Cerebellar nuclear complex (tissue), 1 donor: ENCODE results near the gene SLC1A7.

Experiments used
- DNase-seq, 2 experiments: peaks; one replicate each; lab custom pipeline; 2025; lab: John Stamatoyannopoulos, UW

Gene SLC1A7

DNA sequence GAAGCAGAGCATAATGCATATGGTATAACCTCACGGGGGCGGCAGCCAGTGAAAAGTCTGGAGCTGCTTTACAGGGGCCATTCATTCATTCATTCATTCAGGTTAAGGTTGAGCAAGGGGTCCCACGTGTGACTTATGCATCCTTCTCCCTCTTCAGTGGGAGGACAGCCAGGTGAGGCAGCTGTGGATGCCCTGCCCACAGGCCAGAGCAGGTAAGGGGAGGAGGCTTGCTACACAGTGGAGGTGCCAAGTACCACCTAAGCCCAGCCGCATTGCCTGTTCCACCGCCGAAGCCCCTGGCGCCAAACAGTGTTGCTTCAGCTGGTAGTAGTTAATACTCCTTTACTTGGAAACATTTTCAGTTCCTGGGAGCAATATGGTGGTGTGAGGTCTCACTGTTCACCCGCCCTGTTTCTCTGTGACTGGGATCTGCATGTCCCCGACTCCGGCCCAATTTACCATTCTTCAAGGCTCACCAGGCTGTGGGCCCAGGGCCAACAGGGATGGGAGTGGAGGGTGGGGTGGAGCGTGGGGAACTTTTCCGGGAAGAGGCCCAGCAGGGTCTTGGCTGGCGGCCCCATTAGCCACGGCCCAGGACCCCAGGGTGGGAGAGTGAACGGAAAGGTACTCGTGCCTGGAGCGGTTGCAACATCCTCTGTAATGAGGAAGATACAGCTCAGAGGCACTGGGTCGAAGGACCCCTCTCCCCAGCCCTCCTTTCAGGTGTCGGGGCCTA lies 81.1 kb downstream of the SLC1A7 start:
- DNase-seq: no peak

DNA sequence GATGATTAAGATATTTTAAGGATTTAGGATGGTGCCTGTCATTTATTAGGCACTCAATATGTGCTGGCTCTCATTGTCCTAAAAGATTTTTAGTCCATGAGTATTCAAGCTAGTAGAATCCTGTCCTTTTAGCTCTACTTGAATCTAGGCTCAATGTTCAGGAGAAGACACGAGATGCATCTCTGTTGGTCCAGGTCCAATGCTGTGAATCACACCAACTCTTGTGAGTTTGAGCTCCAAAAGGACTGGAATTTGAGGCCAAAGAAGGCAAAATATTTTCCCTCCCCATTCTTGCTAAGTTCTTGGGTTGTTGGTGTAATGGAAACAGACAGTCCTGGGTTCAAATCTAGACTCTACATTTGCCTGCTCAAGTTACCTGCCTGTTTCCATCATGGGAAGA lies 81.9 kb downstream of the SLC1A7 start:
- DNase-seq: no peak

DNA sequence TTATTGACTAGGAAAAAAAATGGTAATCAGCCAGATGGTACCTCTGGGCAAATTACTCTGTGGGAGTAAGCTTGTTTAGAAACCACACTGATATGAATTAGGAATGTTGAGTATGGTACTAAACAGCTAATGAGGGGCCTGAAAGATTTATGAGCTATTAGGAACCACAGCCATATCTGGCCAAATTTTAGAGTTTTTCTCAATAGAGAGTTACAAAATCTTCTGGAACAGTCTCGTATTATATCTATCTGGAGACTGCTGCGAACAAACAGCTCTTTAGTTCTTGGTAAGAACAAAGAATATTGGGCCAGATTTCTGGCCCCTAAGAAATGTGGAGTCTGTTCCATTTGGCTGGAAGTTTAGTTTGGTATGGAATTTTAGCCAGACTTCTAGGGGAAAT lies 85.3 kb downstream of the SLC1A7 start:
- DNase-seq: no peak

DNA sequence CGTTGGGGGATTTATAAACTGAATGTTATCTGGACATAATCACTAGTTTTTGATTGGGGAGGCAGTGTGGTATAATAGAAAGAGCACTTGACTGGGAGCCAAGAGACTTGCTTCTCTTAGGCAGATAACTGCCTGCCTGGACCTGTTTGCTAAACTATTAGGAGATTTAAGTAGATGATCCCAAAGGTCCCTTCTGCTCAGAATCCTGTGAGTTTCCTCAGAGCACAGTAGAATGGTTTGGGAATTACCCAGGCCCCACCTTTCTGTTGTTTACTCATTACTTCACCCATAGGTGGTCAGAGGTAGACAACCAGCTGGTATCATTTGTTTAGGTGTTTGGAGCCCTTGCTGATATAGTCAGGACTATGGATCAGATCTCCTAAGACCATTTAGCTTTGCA lies 90.8 kb downstream of the SLC1A7 start:
- no peak for DNase-seq

DNA sequence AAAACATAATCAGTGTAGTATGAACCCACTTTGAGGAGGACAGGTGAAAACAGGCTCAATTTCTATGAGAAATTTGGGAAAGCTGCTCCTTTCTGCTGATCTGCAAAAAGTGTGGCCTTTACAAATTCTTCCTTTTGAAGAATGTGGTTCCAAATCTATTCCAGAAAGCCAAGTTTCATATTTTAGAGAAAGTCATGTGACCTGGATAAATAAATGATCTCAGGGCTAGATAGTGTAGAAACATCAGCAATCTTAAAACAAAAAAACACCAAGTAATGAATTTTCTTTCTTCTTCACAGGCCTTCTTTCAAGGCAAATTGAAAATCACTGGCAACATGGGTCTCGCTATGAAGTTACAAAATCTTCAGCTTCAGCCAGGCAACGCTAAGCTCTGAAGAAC lies 92.1 kb downstream of the SLC1A7 start:
- no peak for DNase-seq

DNA sequence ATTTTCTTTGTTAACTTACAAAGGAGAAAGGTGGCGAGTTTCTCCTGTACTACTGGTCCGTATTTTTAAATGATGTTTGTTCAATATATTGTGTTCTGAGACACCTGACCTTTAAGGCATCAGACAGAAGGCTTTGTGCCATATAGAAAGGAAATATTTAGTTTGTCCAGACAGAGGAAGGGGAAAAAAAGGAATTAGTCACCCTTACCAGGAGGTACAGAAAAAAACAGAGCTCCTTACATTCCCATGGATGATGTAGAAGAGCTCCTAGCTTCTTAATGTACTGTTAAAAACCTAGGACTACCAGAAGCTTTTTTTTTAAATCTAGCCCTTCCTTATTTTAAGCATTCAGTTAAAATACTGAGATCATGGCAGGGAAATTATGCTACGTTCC lies 92.9 kb downstream of the SLC1A7 start:
- DNase-seq: no peak

DNA sequence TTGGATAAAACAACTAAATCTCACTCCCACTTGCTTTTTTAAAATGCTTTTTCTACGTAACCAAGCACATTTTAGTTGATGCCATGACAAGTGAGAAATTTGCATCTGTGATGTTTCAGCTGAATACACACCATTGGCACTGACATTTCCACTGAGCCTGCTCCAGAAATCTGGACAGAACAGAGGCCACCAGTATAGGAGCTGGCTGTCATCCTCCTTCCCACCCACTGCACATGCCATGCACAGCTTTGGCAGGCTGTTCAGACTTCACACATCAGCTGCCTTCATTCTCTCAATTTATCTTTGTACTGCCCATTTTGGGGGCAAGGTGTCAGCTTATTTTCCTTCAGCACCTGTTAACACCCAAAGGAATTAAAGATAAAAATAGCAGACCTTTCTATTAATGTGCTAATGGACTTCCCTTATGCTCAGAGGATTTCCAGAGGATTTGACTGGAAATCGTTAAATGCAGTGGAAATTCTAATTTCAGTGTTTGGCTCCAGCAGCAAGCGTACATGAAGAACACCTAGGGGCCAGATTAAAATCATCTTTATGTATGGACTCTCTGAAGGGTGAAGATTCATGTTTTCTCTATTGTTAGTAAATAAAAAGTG lies 93.4 kb downstream of the SLC1A7 start:
- no peak for DNase-seq

DNA sequence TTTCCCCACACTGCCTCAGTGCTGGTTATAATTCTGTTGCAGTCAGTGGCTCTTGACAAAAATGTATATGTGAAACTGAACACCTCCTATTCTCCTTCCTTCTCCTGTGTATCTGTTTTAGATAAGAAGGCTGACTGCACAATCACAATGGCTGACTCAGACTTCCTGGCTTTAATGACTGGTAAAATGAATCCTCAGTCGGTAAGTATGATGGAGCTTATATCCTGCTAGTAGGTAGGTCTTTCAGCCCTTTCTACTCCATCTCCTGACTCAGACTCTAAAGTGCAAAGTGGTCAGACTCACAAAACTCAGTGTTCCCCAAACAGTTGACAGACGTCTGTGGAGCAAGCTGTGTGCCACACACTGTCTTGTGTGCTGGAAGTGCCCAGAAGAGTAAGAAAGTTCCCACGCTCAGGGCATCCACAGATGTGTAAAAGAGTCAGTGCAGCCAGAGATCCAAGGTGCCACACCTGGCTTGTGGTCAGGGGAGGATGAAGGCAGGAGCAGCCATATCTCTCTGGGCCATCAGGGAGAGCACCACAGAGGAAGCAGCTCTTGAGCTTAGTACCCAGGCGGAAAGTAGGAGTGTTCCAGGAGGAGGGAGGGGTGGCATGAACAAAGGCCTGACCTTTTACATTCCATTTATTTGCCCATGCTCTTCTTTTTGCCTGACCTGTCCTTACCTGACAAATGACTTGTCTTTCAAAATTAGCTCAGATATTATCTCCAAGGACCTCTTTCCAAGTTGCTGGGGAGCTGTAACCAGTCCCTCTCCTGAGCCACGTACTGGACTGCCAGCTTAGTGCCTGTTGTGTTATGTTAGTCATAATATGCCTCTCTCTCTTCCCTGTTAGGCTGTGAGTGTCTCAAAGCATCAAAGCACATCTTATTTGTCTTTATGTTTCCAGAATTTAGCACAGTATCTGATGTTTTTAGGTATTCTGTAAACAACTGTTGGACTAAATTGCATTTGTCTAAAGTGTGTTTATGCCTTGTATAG lies 94.4 kb downstream of the SLC1A7 start:
- DNase-seq: no peak

DNA sequence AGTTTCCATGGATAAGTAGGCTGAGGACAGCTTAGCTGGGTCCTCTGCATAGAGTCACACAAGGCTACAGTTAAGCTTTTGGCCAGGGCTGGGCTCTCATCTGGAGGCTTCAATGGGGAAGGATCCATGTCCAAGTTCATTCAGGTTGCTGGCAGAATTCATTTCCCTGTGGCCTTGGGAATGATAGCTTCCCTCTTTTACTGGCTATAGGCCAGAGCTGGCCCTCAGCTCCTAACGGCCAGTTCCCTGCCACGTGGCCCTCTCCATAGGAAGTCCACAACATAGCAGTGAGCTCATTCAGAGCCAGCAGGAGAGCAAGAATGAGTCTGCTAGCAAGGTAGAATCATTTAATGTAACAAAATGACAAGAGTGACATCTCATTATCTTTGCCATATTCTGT lies 95.5 kb downstream of the SLC1A7 start:
- peak; percentile 74 to 86 for DNase-seq

DNA sequence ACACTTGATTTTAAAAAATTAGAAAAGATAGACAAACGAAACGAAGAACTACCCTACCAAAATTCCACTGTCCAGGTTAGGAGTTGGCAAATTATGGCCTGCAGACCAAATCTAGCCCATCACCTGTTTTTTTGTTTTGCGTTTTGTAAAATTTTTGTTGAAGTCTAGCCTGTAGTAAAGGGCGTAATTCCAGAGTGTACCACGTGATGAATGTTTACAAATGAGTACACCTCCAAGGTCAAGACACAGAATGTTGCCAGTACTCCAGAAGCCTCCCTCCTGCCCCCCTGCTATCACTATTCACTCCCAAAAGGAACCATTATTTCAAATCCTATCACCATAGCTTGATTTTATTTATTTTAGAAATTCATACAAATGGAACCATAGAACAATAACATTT lies 97.5 kb downstream of the SLC1A7 start:
- DNase-seq: no peak

DNA sequence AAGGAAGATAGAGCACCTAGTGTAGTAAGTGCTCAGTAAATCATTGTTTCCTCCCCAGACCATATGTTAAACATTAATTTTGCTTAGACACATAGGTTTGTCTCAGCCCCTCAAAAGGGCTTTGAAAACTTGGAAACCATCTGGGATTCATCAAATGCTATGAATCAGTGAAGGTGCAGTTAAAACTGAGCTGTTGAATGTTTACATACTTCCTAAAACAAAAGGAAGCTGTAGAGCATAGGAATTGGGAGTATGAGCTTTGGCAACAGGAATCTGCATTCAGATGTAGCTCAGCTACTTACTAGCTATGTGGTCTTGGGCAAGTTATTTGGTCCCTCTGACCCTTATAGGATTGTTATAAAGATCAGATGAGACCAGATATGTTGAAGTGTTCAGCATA lies 99.2 kb downstream of the SLC1A7 start:
- no peak for DNase-seq

DNA sequence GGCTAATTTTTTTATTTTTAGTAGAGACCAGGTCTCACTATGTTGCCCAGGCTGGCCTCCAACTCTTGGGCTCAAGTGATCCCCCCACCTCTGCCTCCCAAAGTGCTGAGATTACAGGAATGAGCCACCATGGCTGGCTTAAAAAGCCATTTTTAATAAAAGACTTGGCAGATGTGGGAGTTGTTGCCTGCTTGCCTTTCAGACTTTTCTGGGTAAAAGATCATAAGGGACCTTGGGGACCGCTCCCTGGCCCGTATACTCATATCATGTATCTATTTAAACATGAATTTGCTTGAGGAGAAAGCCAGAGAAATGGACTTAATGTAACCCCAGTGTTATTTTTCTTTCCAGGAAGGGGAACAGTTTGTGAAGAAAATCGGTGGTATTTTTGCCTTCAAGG lies 103.9 kb downstream of the SLC1A7 start:
- DNase-seq: no peak
